ENCODE data around the gene ASXL1. TPM values are rescaled to one million over a fixed set of nuclear protein-coding genes. Genes with fewer than 3 reads are reported as not detected.

ASXL1 gene
- total and polyA plus RNA-seq, 2 experiments from 2014 or later = 10.4 to 29.0 TPM

GRCh38 chr20:32431457-32431856 lies 73.3 kb downstream of the ASXL1 start:
- DNase-seq (ENCODE audit: low spot score) (no peak), ATAC-seq (no peak)
- Mint-ChIP-seq H3K27me3 (ENCODE audit: insufficient read depth, low read depth, poor library complexity) (no peaks in the 10 kb centered on the region), H3K4me3 (no peak overlapping the region), H3K4me1 (no peaks in the 10 kb centered on the region), H3K36me3 (ENCODE audit: low read depth) (peaks cover 22% of the 10 kb centered on the region), H3K27ac (no peak overlapping the region), H3K9me3 (no peaks in the 10 kb centered on the region)
- no peak overlapping the region for H3K4me3 ChIP-seq
- 0 out of 2 replicates have a peak, but pooled peaks cover 4% of the 10 kb centered on the region for H3K9me2 ChIP-seq (ENCODE audit: insufficient read depth)
- no peaks in the 10 kb centered on the region for H3K4me1 ChIP-seq (ENCODE audit: insufficient read depth)
- H2AFZ ChIP-seq = no peak overlapping the region
- H3K4me2 ChIP-seq = no peak overlapping the region
- peaks cover 12% of the 10 kb centered on the region for H3K36me3 ChIP-seq (ENCODE audit: insufficient read depth)
- TF ChIP-seq EZH2 (IDR thresholded peaks at IDR 0.05; ENCODE audit: low read depth, unreplicated experiment) (no peak), CREB1 (CRISPR knock-in tag; IDR thresholded peaks at IDR 0.05; ENCODE audit: low read depth) (no peak), EZH2phosphoT487 (IDR thresholded peaks at IDR 0.05; ENCODE audit: unreplicated experiment) (no peak), NANOG (IDR thresholded peaks at IDR 0.05; ENCODE audit: borderline replicate concordance) (no peak), CTCF (conservative IDR thresholded peaks at IDR 0.05; ENCODE audit: low read depth in 2 of 2) (no peak), ZNF331 (CRISPR knock-in tag; IDR thresholded peaks at IDR 0.05; ENCODE audit: low read depth) (no peak), JUNB (IDR thresholded peaks at IDR 0.05; ENCODE audit: unreplicated experiment) (no peak), ZNF114 (CRISPR knock-in tag; IDR thresholded peaks at IDR 0.05) (no peak), POLR2AphosphoS5 (IDR thresholded peaks at IDR 0.05; ENCODE audit: low read depth) (no peak), STAT1 (IDR thresholded peaks at IDR 0.05; ENCODE audit: unreplicated experiment) (no peak)
- TF ChIP-seq, protein P1, sequence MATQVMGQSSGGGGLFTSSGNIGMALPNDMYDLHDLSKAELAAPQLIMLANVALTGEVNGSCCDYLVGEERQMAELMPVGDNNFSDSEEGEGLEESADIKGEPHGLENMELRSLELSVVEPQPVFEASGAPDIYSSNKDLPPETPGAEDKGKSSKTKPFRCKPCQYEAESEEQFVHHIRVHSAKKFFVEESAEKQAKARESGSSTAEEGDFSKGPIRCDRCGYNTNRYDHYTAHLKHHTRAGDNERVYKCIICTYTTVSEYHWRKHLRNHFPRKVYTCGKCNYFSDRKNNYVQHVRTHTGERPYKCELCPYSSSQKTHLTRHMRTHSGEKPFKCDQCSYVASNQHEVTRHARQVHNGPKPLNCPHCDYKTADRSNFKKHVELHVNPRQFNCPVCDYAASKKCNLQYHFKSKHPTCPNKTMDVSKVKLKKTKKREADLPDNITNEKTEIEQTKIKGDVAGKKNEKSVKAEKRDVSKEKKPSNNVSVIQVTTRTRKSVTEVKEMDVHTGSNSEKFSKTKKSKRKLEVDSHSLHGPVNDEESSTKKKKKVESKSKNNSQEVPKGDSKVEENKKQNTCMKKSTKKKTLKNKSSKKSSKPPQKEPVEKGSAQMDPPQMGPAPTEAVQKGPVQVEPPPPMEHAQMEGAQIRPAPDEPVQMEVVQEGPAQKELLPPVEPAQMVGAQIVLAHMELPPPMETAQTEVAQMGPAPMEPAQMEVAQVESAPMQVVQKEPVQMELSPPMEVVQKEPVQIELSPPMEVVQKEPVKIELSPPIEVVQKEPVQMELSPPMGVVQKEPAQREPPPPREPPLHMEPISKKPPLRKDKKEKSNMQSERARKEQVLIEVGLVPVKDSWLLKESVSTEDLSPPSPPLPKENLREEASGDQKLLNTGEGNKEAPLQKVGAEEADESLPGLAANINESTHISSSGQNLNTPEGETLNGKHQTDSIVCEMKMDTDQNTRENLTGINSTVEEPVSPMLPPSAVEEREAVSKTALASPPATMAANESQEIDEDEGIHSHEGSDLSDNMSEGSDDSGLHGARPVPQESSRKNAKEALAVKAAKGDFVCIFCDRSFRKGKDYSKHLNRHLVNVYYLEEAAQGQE (IDR thresholded peaks at IDR 0.05; ENCODE audit: unreplicated experiment) = no peak
- TF ChIP-seq, protein P2, sequence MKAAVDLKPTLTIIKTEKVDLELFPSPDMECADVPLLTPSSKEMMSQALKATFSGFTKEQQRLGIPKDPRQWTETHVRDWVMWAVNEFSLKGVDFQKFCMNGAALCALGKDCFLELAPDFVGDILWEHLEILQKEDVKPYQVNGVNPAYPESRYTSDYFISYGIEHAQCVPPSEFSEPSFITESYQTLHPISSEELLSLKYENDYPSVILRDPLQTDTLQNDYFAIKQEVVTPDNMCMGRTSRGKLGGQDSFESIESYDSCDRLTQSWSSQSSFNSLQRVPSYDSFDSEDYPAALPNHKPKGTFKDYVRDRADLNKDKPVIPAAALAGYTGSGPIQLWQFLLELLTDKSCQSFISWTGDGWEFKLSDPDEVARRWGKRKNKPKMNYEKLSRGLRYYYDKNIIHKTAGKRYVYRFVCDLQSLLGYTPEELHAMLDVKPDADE (IDR thresholded peaks at IDR 0.05) = no peak
- TF ChIP-seq, protein P3, sequence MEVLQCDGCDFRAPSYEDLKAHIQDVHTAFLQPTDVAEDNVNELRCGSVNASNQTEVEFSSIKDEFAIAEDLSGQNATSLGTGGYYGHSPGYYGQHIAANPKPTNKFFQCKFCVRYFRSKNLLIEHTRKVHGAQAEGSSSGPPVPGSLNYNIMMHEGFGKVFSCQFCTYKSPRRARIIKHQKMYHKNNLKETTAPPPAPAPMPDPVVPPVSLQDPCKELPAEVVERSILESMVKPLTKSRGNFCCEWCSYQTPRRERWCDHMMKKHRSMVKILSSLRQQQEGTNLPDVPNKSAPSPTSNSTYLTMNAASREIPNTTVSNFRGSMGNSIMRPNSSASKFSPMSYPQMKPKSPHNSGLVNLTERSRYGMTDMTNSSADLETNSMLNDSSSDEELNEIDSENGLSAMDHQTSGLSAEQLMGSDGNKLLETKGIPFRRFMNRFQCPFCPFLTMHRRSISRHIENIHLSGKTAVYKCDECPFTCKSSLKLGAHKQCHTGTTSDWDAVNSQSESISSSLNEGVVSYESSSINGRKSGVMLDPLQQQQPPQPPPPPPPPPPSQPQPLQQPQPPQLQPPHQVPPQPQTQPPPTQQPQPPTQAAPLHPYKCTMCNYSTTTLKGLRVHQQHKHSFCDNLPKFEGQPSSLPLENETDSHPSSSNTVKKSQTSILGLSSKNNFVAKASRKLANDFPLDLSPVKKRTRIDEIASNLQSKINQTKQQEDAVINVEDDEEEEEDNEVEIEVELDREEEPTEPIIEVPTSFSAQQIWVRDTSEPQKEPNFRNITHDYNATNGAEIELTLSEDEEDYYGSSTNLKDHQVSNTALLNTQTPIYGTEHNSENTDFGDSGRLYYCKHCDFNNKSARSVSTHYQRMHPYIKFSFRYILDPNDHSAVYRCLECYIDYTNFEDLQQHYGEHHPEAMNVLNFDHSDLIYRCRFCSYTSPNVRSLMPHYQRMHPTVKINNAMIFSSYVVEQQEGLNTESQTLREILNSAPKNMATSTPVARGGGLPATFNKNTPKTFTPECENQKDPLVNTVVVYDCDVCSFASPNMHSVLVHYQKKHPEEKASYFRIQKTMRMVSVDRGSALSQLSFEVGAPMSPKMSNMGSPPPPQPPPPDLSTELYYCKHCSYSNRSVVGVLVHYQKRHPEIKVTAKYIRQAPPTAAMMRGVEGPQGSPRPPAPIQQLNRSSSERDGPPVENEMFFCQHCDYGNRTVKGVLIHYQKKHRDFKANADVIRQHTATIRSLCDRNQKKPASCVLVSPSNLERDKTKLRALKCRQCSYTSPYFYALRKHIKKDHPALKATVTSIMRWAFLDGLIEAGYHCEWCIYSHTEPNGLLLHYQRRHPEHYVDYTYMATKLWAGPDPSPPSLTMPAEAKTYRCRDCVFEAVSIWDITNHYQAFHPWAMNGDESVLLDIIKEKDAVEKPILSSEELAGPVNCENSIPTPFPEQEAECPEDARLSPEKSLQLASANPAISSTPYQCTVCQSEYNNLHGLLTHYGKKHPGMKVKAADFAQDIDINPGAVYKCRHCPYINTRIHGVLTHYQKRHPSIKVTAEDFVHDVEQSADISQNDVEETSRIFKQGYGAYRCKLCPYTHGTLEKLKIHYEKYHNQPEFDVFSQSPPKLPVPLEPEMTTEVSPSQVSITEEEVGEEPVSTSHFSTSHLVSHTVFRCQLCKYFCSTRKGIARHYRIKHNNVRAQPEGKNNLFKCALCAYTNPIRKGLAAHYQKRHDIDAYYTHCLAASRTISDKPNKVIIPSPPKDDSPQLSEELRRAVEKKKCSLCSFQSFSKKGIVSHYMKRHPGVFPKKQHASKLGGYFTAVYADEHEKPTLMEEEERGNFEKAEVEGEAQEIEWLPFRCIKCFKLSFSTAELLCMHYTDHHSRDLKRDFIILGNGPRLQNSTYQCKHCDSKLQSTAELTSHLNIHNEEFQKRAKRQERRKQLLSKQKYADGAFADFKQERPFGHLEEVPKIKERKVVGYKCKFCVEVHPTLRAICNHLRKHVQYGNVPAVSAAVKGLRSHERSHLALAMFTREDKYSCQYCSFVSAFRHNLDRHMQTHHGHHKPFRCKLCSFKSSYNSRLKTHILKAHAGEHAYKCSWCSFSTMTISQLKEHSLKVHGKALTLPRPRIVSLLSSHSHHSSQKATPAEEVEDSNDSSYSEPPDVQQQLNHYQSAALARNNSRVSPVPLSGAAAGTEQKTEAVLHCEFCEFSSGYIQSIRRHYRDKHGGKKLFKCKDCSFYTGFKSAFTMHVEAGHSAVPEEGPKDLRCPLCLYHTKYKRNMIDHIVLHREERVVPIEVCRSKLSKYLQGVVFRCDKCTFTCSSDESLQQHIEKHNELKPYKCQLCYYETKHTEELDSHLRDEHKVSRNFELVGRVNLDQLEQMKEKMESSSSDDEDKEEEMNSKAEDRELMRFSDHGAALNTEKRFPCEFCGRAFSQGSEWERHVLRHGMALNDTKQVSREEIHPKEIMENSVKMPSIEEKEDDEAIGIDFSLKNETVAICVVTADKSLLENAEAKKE (CRISPR knock-in tag; IDR thresholded peaks at IDR 0.05) = no peak
- peaks cover 6% of the 10 kb centered on the region; the same call in 1 of the 2 replicates for H3F3A ChIP-seq (replicated peaks; ENCODE audit: low read depth)
- H3K27me3 ChIP-seq (ENCODE audit: insufficient read depth) = no peaks in the 10 kb centered on the region
- H4K20me1 ChIP-seq (replicated peaks; ENCODE audit: insufficient read depth) = peaks cover 23% of the 10 kb centered on the region
- H3K79me2 ChIP-seq (replicated peaks; ENCODE audit: insufficient read depth) = no peaks in the 10 kb centered on the region
- no peak overlapping the region for H3K27ac ChIP-seq (ENCODE audit: low read depth)

Measured in GM23338 (cell line).